HG02642 (cell line): Measurements from ENCODE around the gene POLR2M.

Experiments
- ATAC-seq: cut with Tn5 transposase; IDR thresholded peaks from one replicate; pipeline ENCODE4 v1.9.1; 2021; ENCODE audit warnings: mild to moderate bottlenecking; ENCODE audit not compliant: unreplicated experiment, poor library complexity

Gene POLR2M

GRCh38 chr15:57706405-57707209 is at the start of gene POLR2M:
Gene POLR2M, plus strand, starts transcription at chr15:57706714. Its CDS starts 129 bp downstream, at chr15:57706843.
- ATAC-seq: peak; percentile 96

- no peak for ATAC-seq
Measured at GRCh38 chr15:57657619-57658018, 48.9 kb upstream of the POLR2M start.

GRCh38 chr15:57662091-57662744 is 44.3 kb upstream of the POLR2M start:
- no peak for ATAC-seq

GRCh38 chr15:57662802-57663201 is 43.7 kb upstream of the POLR2M start:
- ATAC-seq: no peak

- no peak for ATAC-seq
Measured at GRCh38 chr15:57663262-57663661, 43.3 kb upstream of the POLR2M start.

- no peak for ATAC-seq
Measured at GRCh38 chr15:57665194-57665593, 41.3 kb upstream of the POLR2M start.

GRCh38 chr15:57665939-57666338 is 40.6 kb upstream of the POLR2M start:
- no peak for ATAC-seq

- ATAC-seq: no peak
Measured at GRCh38 chr15:57667171-57667849, 39.2 kb upstream of the POLR2M start.

GRCh38 chr15:57668016-57668415 is 38.5 kb upstream of the POLR2M start:
- ATAC-seq: no peak

- no peak for ATAC-seq
Measured at GRCh38 chr15:57671636-57672035, 34.9 kb upstream of the POLR2M start.

- ATAC-seq: no peak
Measured at GRCh38 chr15:57675481-57676181, 30.9 kb upstream of the POLR2M start.

- ATAC-seq: no peak
Measured at GRCh38 chr15:57676585-57676984, 29.9 kb upstream of the POLR2M start.

GRCh38 chr15:57677204-57677603 is 29.3 kb upstream of the POLR2M start:
- no peak for ATAC-seq

- no peak for ATAC-seq
Measured at GRCh38 chr15:57680021-57680420, 26.5 kb upstream of the POLR2M start.

GRCh38 chr15:57681011-57681410 is 25.5 kb upstream of the POLR2M start:
- ATAC-seq: no peak

GRCh38 chr15:57683481-57683880 is 23.0 kb upstream of the POLR2M start:
- no peak for ATAC-seq

GRCh38 chr15:57684491-57685151 is 21.9 kb upstream of the POLR2M start:
- ATAC-seq: no peak

GRCh38 chr15:57685306-57686095 is 21.0 kb upstream of the POLR2M start:
- ATAC-seq: no peak

GRCh38 chr15:57686657-57687056 is 19.9 kb upstream of the POLR2M start:
- ATAC-seq: no peak
